IMR-90 (cell line): Measurements from ENCODE around the gene EIF2B2.

ENCODE experiments used
- BHLHE40 ChIP-seq: fragments of 150-350 bp; IDR thresholded peaks from 2 replicates; pipeline ENCODE4 v1.6.1; 2016; ENCODE audit warnings: mild to moderate bottlenecking, low read depth, low read length
- CEBPB ChIP-seq: IDR thresholded peaks from 2 replicates; pipeline ENCODE4 v1.6.1; 2012; ENCODE audit warnings: low read depth, low read length, improper control_type of control experiment
- FOS ChIP-seq: fragments of 150-350 bp; IDR thresholded peaks from 2 replicates; pipeline ENCODE4 v1.6.1; 2016; ENCODE audit warnings: low read depth, low read length
- MAFK ChIP-seq: IDR thresholded peaks from 2 replicates; pipeline ENCODE4 v1.6.1; 2012; ENCODE audit warnings: low read depth, low read length, improper control_type of control experiment
- POLR2A ChIP-seq: IDR thresholded peaks from 2 replicates; pipeline ENCODE4 v1.6.1; 2012; ENCODE audit warnings: mild to moderate bottlenecking, low read depth, low read length
- RAD21 ChIP-seq: IDR thresholded peaks from 2 replicates; pipeline ENCODE4 v1.6.1; 2012; ENCODE audit warnings: low read length, improper control_type of control experiment
- RCOR1 ChIP-seq: IDR thresholded peaks from 2 replicates; pipeline ENCODE4 v1.6.1; 2012; ENCODE audit warnings: mild to moderate bottlenecking, low read length, improper control_type of control experiment; ENCODE audit not compliant: insufficient replicate concordance
- RFX5 ChIP-seq: IDR thresholded peaks from 2 replicates; pipeline ENCODE4 v1.8.0; 2012; ENCODE audit warnings: low read depth, mild to moderate bottlenecking, low read length, moderate library complexity
- SMC3 ChIP-seq: fragments of 150-350 bp; IDR thresholded peaks from 2 replicates; pipeline ENCODE4 v1.6.1; 2016; ENCODE audit warnings: low read depth, mild to moderate bottlenecking, antibody characterized with exemption, low read length, moderate library complexity
- TF ChIP-seq, protein P1 (sequence below): conservative IDR thresholded peaks from 2 replicates; pipeline ENCODE4 v1.5.1; 2012; ENCODE audit warnings: mild to moderate bottlenecking, low read depth, low read length, improper control_type of control experiment
- TF ChIP-seq, protein P2 (sequence below): fragments of 150-350 bp; IDR thresholded peaks from 2 replicates; pipeline ENCODE4 v1.6.1; 2017; ENCODE audit warnings: mild to moderate bottlenecking, antibody characterized with exemption, low read length, low read depth

DNA sequence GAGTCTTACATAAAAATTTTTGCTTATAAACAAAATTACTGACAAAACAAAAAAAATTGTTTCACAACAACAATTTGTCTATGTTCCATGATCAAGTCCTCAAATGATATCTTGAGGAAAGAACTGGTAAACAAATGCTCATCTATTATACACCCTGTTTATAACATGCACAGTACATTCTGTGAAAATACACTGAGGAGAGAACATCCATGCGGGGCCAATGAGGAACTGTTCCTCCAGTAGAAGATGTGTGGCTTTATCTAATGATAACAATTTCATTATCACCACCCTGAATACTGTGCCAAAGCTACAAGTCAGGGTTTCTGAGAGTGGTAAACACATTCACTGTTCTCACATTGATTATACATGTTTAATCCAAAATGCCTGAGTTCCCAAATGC lies 37.8 kb downstream of the EIF2B2 start:
- TF ChIP-seq BHLHE40 (no peak), CEBPB (no peak), FOS (no peak), POLR2A (no peak), SMC3 (no peak), RAD21 (no peak), MAFK (no peak), RFX5 (no peak), RCOR1 (no peak)
- TF ChIP-seq, protein P1, sequence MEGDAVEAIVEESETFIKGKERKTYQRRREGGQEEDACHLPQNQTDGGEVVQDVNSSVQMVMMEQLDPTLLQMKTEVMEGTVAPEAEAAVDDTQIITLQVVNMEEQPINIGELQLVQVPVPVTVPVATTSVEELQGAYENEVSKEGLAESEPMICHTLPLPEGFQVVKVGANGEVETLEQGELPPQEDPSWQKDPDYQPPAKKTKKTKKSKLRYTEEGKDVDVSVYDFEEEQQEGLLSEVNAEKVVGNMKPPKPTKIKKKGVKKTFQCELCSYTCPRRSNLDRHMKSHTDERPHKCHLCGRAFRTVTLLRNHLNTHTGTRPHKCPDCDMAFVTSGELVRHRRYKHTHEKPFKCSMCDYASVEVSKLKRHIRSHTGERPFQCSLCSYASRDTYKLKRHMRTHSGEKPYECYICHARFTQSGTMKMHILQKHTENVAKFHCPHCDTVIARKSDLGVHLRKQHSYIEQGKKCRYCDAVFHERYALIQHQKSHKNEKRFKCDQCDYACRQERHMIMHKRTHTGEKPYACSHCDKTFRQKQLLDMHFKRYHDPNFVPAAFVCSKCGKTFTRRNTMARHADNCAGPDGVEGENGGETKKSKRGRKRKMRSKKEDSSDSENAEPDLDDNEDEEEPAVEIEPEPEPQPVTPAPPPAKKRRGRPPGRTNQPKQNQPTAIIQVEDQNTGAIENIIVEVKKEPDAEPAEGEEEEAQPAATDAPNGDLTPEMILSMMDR: no peak
- TF ChIP-seq, protein P2, sequence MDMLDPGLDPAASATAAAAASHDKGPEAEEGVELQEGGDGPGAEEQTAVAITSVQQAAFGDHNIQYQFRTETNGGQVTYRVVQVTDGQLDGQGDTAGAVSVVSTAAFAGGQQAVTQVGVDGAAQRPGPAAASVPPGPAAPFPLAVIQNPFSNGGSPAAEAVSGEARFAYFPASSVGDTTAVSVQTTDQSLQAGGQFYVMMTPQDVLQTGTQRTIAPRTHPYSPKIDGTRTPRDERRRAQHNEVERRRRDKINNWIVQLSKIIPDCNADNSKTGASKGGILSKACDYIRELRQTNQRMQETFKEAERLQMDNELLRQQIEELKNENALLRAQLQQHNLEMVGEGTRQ: no peak
